Urinary bladder (tissue), 4 donors: ENCODE measurements around the gene OR6B1. TPM values are rescaled to one million over a fixed set of nuclear protein-coding genes. Genes with fewer than 3 reads are reported as not detected.
"Not testable (repeated sequence)": the region's sequence is repeated elsewhere in the genome, so short reads cannot be mapped to it uniquely, and the experiment has no call there.

ENCODE experiments used
- DNase-seq: peaks from one replicate; pipeline ENCODE4 v3.0.0-alpha.2; 2015; ENCODE audit errors: extremely low spot score
- H3K27ac ChIP-seq: one replicate; pipeline ENCODE4 v1.5.1; 2013; ENCODE audit warnings: low read depth, mild to moderate bottlenecking, moderate library complexity
- H3K36me3 ChIP-seq: one replicate; pipeline ENCODE4 v1.6.1; 2013; ENCODE audit warnings: mild to moderate bottlenecking, moderate library complexity; ENCODE audit not compliant: insufficient read depth
- H3K4me1 ChIP-seq: one replicate; pipeline ENCODE4 v1.6.1; 2013; ENCODE audit warnings: mild to moderate bottlenecking, moderate library complexity; ENCODE audit not compliant: insufficient read depth
- H3K4me3 ChIP-seq: one replicate; pipeline ENCODE4 v1.5.1; 2013; ENCODE audit warnings: low read depth, low read length
- WGBS: extraction: QIAGEN DNeasy Blood & Tissue Kit; methylation state at CpG from one replicate; pipeline ENCODE4 v1.1.7; 2013; 5-methylcytosine and 5-hydroxymethylcytosine counted together
- polyA plus RNA-seq: library from polyadenylated mRNA; stranded (reverse); fragments of 200-250 nt; gene quantifications from one replicate; pipeline ENCODE4 v1.2.3, GENCODE V29; 2013
- total RNA-seq: library from RNA; depleted of rRNA; stranded (reverse); fragments of >200 nt; gene quantifications from one replicate; pipeline ENCODE4 v1.2.3, GENCODE V29; 2014
- donor health status: healthy with polysubstance abuse.
- donor health status: healthy.

OR6B1 gene
- total and polyA plus RNA-seq, 2 donors = not detected

DNA sequence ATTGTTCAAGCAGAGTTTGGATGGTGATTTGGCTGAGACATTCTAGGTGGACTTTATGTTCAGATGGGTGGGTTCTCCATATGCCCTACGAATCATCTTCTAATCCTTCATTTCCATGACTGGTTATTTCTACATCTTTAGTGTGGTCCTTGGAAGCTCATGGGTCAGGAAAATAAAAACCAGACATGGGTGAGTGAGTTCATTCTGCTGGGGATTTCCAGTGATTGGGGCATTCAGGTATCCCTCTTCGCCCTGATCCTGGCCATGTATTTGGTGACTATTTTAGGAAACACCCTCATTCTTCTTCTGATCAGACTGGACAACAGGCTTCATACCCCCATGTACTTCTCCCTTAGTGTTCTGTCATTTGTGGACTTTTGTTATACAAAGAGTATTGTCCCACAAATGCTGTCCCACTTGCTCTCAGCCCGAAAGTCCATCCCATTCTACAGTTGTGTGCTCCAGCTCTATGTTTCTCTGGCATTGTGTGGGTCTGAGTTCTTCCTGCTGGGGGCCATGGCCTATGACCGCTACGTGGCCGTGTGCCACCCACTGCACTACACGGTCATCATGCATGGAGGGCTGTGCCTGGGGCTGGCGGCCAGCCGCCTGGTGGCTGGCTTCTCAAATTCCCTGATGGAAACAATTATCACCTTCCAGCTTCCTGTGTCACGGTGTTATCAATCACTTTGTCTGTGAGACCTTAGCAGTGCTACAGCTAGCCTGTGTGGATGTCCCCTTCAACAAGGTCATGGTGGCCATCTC is 19.2 kb upstream of the OR6B1 start:
- 90% methylated on average over 10 of the region's 10 CpGs for WGBS
- H3K4me1 ChIP-seq = no peaks in the 10 kb centered on the region
- H3K27ac ChIP-seq = no peak overlapping the region
- H3K4me3 ChIP-seq = no peak overlapping the region
- DNase-seq = no peak
- H3K36me3 ChIP-seq = no peaks in the 10 kb centered on the region

DNA sequence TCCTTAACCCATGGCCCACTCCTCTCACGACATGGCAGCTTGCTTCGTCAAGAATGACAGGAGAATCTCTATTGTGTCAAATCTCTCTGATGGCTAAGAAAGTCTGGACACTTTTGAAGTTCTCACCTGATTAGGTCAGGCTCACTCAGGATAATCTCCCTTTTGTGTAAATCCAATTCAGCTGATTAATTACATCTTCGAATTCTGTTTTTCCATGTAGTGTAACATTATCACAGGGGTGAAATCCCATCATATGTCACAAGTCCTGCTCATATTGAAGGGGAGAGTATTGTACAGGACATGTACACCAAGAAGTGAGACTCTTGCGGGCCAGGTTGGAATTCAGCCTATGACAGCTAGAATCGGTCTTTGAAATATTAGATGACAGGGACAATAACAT is 16.2 kb upstream of the OR6B1 start:
- DNase-seq = no peak
- no peaks in the 10 kb centered on the region for H3K36me3 ChIP-seq
- H3K27ac ChIP-seq = no peak overlapping the region
- 94% methylated on average over 5 of the region's 5 CpGs for WGBS
- no peaks in the 10 kb centered on the region for H3K4me1 ChIP-seq
- no peak overlapping the region for H3K4me3 ChIP-seq

DNA sequence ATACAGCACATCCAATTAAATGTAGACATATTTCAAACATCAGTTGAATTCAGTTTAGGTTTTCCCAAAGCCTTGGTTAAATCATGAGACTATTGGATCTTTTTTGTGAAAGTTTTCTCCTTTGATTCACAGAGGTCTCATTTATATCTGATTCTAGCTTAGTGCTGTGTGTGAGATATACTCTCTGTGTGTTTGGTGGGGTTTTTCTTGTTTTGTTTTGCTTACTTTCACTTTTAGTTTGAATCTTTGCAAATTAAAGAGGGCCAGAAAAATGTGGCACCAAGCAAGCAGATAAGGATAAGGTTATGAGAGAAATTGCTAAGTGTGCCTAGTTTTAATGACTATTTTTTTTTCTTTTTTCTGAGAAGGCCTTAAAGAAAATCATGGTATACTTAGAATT is 12.6 kb upstream of the OR6B1 start:
- H3K4me1 ChIP-seq = no peaks in the 10 kb centered on the region
- no peaks in the 10 kb centered on the region for H3K36me3 ChIP-seq
- no peak overlapping the region for H3K4me3 ChIP-seq
- DNase-seq = no peak
- no peak overlapping the region for H3K27ac ChIP-seq

DNA sequence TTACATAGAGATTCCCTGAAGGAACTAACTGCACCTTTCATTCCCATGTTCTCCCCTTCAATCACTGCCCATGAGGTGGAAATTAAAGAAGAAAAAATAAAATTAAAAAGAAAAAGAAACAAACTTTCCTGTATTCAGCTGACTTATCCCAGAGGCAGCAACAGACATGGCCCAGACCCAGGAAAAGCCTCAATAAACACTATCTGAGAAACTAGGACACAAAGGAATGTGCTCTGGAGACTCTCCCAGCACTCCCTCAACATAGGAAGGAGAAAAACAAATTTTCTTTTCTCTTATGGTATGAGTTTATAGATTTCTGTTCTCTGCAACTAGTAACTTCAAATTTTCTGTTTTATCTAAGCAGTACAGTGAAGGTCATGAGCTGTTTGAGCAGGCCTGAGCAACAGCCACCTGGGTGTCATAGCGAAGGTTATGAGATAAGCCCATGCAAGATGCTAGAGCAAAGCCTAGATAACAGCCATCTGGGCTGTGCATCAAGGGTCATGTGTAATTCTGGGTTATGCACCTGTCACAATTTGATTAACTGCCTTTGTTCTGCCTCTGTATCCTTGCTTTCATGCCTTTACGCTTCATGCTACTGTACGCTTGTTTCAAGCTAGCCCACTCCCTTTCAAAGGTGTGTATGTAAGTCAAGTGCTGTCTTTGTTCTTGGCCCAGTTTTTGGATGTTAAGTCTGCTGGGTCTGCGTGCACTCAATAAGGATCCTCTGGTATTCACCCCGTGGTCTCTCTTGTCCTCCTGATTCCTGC is 11.0 kb upstream of the OR6B1 start:
- DNase-seq = no peak
- no peaks in the 10 kb centered on the region for H3K4me1 ChIP-seq
- no peak overlapping the region for H3K4me3 ChIP-seq
- WGBS = 77% methylated on average over 5 of the region's 5 CpGs
- H3K36me3 ChIP-seq = no peaks in the 10 kb centered on the region
- H3K27ac ChIP-seq = no peak overlapping the region

- H3K4me3 ChIP-seq = no peak overlapping the region
- H3K4me1 ChIP-seq = no peaks in the 10 kb centered on the region
- DNase-seq = no peak
- no peaks in the 10 kb centered on the region for H3K36me3 ChIP-seq
- no peak overlapping the region for H3K27ac ChIP-seq
Observed at GRCh38 chr7:143992670-143993069, 7.5 kb upstream of the OR6B1 start.

- no peak for DNase-seq
- Histone ChIP-seq H3K4me1 (no peaks in the 10 kb centered on the region), H3K36me3 (no peaks in the 10 kb centered on the region), H3K4me3 (no peak overlapping the region), H3K27ac (no peak overlapping the region)
- WGBS = 98% methylated on average over 3 of the region's 3 CpGs
Observed at GRCh38 chr7:143993924-143994323, 6.2 kb upstream of the OR6B1 start.

DNA sequence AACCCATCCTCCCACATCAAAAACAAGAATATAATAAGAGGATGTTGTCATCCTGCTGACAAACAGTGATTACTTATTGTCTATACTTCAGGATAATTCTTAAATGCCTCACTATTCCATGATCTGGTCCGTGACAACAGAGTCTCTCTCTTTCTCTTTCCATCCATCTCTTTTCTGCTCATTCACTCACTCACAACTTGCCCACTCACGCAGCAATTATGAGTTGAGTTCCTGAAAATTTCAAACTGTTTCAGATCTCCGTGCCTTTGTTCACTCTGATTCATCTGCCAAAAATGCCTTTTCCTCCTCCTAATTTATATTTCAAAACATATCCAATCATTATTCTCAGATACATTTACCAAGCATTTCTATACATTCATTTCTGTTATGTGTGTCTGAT is 1.4 kb downstream of the OR6B1 start:
- no peak overlapping the region for H3K27ac ChIP-seq
- WGBS = 76% methylated on average over 3 of the region's 3 CpGs
- no peaks in the 10 kb centered on the region for H3K36me3 ChIP-seq
- H3K4me1 ChIP-seq = no peaks in the 10 kb centered on the region
- H3K4me3 ChIP-seq = no peak overlapping the region
- DNase-seq = no peak

- no peaks in the 10 kb centered on the region for H3K4me1 ChIP-seq
- no peak overlapping the region for H3K4me3 ChIP-seq
- 82% methylated on average over 5 of the region's 5 CpGs for WGBS
- H3K27ac ChIP-seq = no peak overlapping the region
- H3K36me3 ChIP-seq = no peaks in the 10 kb centered on the region
- DNase-seq = no peak
Observed at GRCh38 chr7:144004703-144005102, 4.6 kb downstream of the OR6B1 start.

DNA sequence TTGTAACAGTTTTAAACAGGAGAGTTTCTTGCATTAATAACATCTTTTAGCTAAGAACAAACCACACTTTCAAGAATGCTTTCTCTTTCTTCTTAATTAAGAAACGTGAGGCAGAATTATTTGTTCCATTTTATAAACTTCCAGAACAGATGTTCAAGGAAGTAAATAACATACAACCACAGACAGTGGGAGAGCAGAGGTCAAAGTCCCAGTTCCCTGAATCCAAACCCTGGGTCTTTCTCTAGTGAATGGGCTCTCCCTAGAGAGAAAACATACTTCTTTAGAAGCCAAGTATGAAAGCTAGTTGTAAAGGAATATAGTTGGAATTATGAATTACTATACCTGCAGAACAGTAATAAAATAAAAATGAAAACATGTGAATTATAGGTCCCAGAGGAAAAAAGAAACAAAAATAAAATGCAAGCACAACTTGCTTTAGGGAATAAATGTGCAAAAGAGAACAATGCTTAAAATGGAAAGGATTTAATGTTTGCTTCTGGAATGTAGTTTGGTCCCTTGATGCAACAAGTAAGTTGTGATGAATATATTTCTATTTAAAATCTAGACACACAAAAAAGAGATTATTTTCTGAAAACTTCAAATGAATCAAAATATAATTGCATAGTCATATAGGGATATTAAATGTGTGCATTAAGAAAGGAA is 6.0 kb downstream of the OR6B1 start:
- no peak overlapping the region for H3K4me3 ChIP-seq
- WGBS = 30% methylated on average over 1 of the region's 1 CpG
- no peaks in the 10 kb centered on the region for H3K4me1 ChIP-seq
- H3K27ac ChIP-seq = no peak overlapping the region
- no peaks in the 10 kb centered on the region for H3K36me3 ChIP-seq
- DNase-seq = no peak

DNA sequence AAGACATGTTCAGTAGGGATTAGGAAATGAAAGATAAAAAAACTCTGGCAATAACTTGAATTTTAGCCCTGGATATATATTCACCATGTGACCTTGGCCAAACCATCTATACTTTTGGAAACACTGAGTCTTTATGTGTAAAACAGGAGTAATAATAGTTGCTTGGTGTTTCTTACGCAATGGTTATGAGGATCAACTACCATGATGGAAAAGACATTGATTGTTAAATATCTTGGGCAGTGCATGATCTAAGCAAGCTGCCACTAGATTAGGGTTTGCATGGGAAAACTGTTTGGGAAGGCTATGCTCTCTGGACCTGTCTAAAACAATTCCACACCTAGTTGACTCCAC is 6.5 kb downstream of the OR6B1 start:
- H3K4me1 ChIP-seq = no peaks in the 10 kb centered on the region
- H3K27ac ChIP-seq = no peak overlapping the region
- no peaks in the 10 kb centered on the region for H3K36me3 ChIP-seq
- no peak overlapping the region for H3K4me3 ChIP-seq
- WGBS = 92% methylated on average over 1 of the region's 1 CpG
- DNase-seq = no peak

- Histone ChIP-seq H3K4me1 (no peaks in the 10 kb centered on the region), H3K27ac (no peak overlapping the region), H3K36me3 (no peaks in the 10 kb centered on the region), H3K4me3 (no peak overlapping the region)
- WGBS = 75% methylated on average over 2 of the region's 2 CpGs
- DNase-seq = no peak
Observed at GRCh38 chr7:144009361-144009760, 9.2 kb downstream of the OR6B1 start.

- H3K27ac ChIP-seq, H3K36me3 ChIP-seq, H3K4me3 ChIP-seq, H3K4me1 ChIP-seq, DNase-seq: not testable (repeated sequence)
Observed at GRCh38 chr7:144010061-144010460, 9.9 kb downstream of the OR6B1 start.

GRCh38 chr7:144010821-144011220 is 10.7 kb downstream of the OR6B1 start:
- H3K36me3 ChIP-seq, DNase-seq, H3K4me1 ChIP-seq, H3K27ac ChIP-seq, H3K4me3 ChIP-seq: not testable (repeated sequence)
- WGBS = 67% methylated on average over 1 of the region's 1 CpG
